Stomach (tissue), 9 donors: ENCODE measurements around the gene ARID1B. TPM values are rescaled to one million over a fixed set of nuclear protein-coding genes. Genes with fewer than 3 reads are reported as not detected.
A peak's percentile ranks its signal among the peaks of the same experiment; 100 is the strongest.

Source experiments
- DNase-seq, 2 donors: peaks; one replicate each; pipeline versions ENCODE4 v3.0.0 to v3.0.0-alpha.2; 2013 to 2019
- H3K27ac ChIP-seq, 5 donors: fragments of 200-600 bp in 4 of 5; sonication (generic) in 4 of 5; one replicate each; pipeline ENCODE4 v1.5.1; 2013 to 2019; ENCODE audit warnings: mild to moderate bottlenecking in 1 of 5, moderate library complexity in 1 of 5
- H3K27me3 ChIP-seq, 3 donors: fragments of 200-600 bp; sonication (generic); one replicate each; pipeline ENCODE4 v1.5.1; 2017 to 2019; ENCODE audit warnings: mixed run types in 1 of 3
- H3K36me3 ChIP-seq, 4 donors: fragments of 200-600 bp; sonication (generic); 1 replicate in 3 of 4; 2 replicates in 1 of 4; pipeline ENCODE4 v1.5.1; 2016 to 2019
- H3K4me1 ChIP-seq, 4 donors: fragments of 200-600 bp; sonication (generic); one replicate each; pipeline ENCODE4 v1.5.1; 2016 to 2019
- H3K4me3 ChIP-seq, 4 donors: fragments of 200-600 bp; sonication (generic) in 3 of 4; one replicate each; pipeline ENCODE4 v1.5.1; 2016 to 2019; ENCODE audit warnings: mild to moderate bottlenecking in 1 of 4
- H3K9me3 ChIP-seq, 4 donors: fragments of 200-600 bp; sonication (generic); one replicate each; pipeline ENCODE4 v1.5.1; 2016 to 2019
- CTCF ChIP-seq, 7 experiments: fragments of 450-650 bp in 4 of 7; fragments of 200-600 bp in 3 of 7; sonication (generic) in 3 of 7; IDR thresholded peaks; one replicate each; pipeline ENCODE4 v1.5.1; 2016 to 2019; ENCODE audit warnings: antibody characterized with exemption in 7 of 7, control low read depth in 2 of 7, mild to moderate bottlenecking in 1 of 7
- EP300 ChIP-seq: sonication (generic); formaldehyde crosslinking; IDR thresholded peaks from one replicate; pipeline ENCODE4 v1.6.1; 2017; ENCODE audit warnings: antibody characterized with exemption
- POLR2A ChIP-seq, 4 donors: fragments of 450-650 bp; IDR thresholded peaks; one replicate each; pipeline ENCODE4 v1.6.1; 2016; ENCODE audit warnings: antibody characterized with exemption in 4 of 4, control low read depth in 2 of 4, mild to moderate bottlenecking in 1 of 4, moderate library complexity in 1 of 4
- POLR2AphosphoS5 ChIP-seq, 3 donors: sonication (generic); formaldehyde crosslinking; IDR thresholded peaks; one replicate each; pipeline ENCODE4 v1.6.1; 2016; ENCODE audit warnings: antibody characterized with exemption in 3 of 3
- WGBS, 5 donors: extraction: QIAGEN DNeasy Blood & Tissue Kit in 3 of 5; methylation state at CpG; one replicate each; pipeline versions ENCODE4 v1.1.5 to v1.1.7; 2013 to 2018; 5-methylcytosine and 5-hydroxymethylcytosine counted together
- intact Hi-C: fragments of 100-400 bp; cut with DNase I; formaldehyde crosslinking; loops from one replicate; pipeline ENCODE4 v1.15.1; 2023; ENCODE audit warnings: low total_unique reads
- polyA plus RNA-seq, 3 donors: library from polyadenylated mRNA; stranded (reverse); fragments of 200-250 nt; gene quantifications; one replicate each; pipeline ENCODE4 v1.2.3, GENCODE V29; 2013
- total RNA-seq, 5 donors: library from RNA; depleted of rRNA; stranded (reverse); fragments of >200 nt; gene quantifications; one replicate each; pipeline versions ENCODE4 v1.1.0 to v1.2.3, GENCODE V29; 2014 to 2016
- donor health status: healthy with polysubstance abuse.
- donor health status: Bipolar disorder and iron deficiency.
- donor health status: healthy.

Gene ARID1B
- total and polyA plus RNA-seq, 8 donors = 8.8 to 183 (median 48.3) TPM

- intact Hi-C loops = no loop called here
- no peak for TF ChIP-seq POLR2AphosphoS5 (IDR thresholded peaks at IDR 0.05)
- TF ChIP-seq CTCF (IDR thresholded peaks at IDR 0.05) = no peak
- no peak for TF ChIP-seq EP300
- TF ChIP-seq POLR2A (IDR thresholded peaks at IDR 0.05) = no peak
- Histone ChIP-seq H3K4me3 (no peak overlapping the region), H3K4me1 (peaks cover 13 to 79% (median 46%) of the 10 kb centered on the region in 4 donors), H3K9me3 (no peaks in the 10 kb centered on the region), H3K27me3 (no peaks in the 10 kb centered on the region), H3K36me3 (no peaks in the 10 kb centered on the region), H3K27ac (no peak overlapping the region)
- 69 to 92% (median 73%) methylated on average over 11 of the region's 11 CpGs for WGBS, 5 donors
- DNase-seq = peak in 1 of 2 donors; percentile 43
Measured at GRCh38 chr6:156876302-156876701, 99.1 kb downstream of the ARID1B start.

GRCh38 chr6:156877126-156877863, 100.1 kb downstream of the ARID1B start:
- no peak for TF ChIP-seq POLR2A (IDR thresholded peaks at IDR 0.05)
- no peak for TF ChIP-seq POLR2AphosphoS5 (IDR thresholded peaks at IDR 0.05)
- TF ChIP-seq CTCF (IDR thresholded peaks at IDR 0.05) = no peak
- no peak for TF ChIP-seq EP300
- H3K27ac ChIP-seq = no peak overlapping the region
- DNase-seq = peak in 1 of 2 donors; percentile 53

GRCh38 chr6:156878681-156879080, 101.5 kb downstream of the ARID1B start:
- H3K36me3 ChIP-seq = no peaks in the 10 kb centered on the region
- H3K27me3 ChIP-seq = no peaks in the 10 kb centered on the region
- intact Hi-C loops = no loop called here
- H3K4me3 ChIP-seq = no peak overlapping the region
- no peak for TF ChIP-seq POLR2AphosphoS5 (IDR thresholded peaks at IDR 0.05)
- no peak for TF ChIP-seq CTCF (IDR thresholded peaks at IDR 0.05)
- no peak for TF ChIP-seq EP300
- no peak for TF ChIP-seq POLR2A (IDR thresholded peaks at IDR 0.05)
- no peak overlapping the region for H3K27ac ChIP-seq
- H3K9me3 ChIP-seq = no peaks in the 10 kb centered on the region
- peaks cover 14 to 99% (median 63%) of the 10 kb centered on the region in 4 donors for H3K4me1 ChIP-seq
- no peak for DNase-seq
- 88 to 96% (median 95%) methylated on average over 4 of the region's 4 CpGs for WGBS, 5 donors

More at GRCh38 chr6:156877126-156877863, 100.1 kb downstream of the ARID1B start:
- intact Hi-C loops = no loop called here
- Histone ChIP-seq H3K36me3 (no peaks in the 10 kb centered on the region), H3K27me3 (no peaks in the 10 kb centered on the region), H3K9me3 (no peaks in the 10 kb centered on the region), H3K4me1 (peaks cover 14 to 87% (median 52%) of the 10 kb centered on the region in 4 donors), H3K4me3 (no peak overlapping the region)
- WGBS, 5 donors = 68 to 80% (median 68%) methylated on average over 10 of the region's 10 CpGs

- WGBS, 5 donors = 78 to 88% (median 84%) methylated on average over 4 of the region's 4 CpGs
- no peak for DNase-seq
- H3K4me1 ChIP-seq = peaks cover 14 to 99% (median 66%) of the 10 kb centered on the region in 4 donors
- no peaks in the 10 kb centered on the region for H3K9me3 ChIP-seq
- H3K27ac ChIP-seq = no peak overlapping the region
- H3K4me3 ChIP-seq = no peak overlapping the region
- intact Hi-C loops = no loop called here
- TF ChIP-seq CTCF (IDR thresholded peaks at IDR 0.05) = no peak
- no peak for TF ChIP-seq EP300
- no peak for TF ChIP-seq POLR2A (IDR thresholded peaks at IDR 0.05)
- no peak for TF ChIP-seq POLR2AphosphoS5 (IDR thresholded peaks at IDR 0.05)
- no peaks in the 10 kb centered on the region for H3K27me3 ChIP-seq
- H3K36me3 ChIP-seq = no peaks in the 10 kb centered on the region
Measured at GRCh38 chr6:156879186-156879585, 102.0 kb downstream of the ARID1B start.
